NB4 (cell line): ENCODE data around the gene FZD7.

ENCODE experiments used
- MYC ChIP-seq: IDR thresholded peaks from 2 replicates; pipeline ENCODE4 v1.6.1; 2011; ENCODE audit warnings: low read depth, low read length
- POLR2A ChIP-seq: IDR thresholded peaks from 2 replicates; pipeline ENCODE4 v1.6.1; 2011; ENCODE audit warnings: mild to moderate bottlenecking; ENCODE audit not compliant: insufficient read length; ENCODE audit errors: extremely low read depth
- TF ChIP-seq, protein P1 (sequence below): IDR thresholded peaks from one replicate; pipeline ENCODE4 v1.5.1; 2012; ENCODE audit warnings: low read depth, low read length

DNA sequence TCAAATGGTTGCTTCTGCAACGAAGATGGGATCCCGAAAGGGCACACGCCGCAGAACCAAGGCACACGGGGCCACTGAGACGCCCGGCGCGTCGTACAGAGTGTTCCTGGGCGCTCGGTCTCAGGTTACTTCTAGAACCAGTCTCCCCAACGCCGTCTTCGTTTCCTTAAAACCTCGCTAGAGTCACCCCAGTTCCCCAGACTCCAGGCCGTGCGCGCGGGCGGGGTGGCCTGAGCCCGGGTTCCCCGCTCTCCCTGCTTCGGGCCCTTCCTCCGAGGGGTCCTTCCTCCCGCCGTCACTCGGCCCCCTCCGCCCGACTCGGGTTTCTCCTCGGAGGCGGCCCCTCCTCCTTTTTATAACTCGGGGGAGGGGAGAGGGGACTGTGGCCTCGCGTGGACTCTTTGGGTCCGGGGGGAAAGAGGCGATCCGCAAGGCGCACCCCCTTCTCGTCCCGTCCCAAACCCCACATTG is 774 bp upstream of the FZD7 start:
- TF ChIP-seq, protein P1, sequence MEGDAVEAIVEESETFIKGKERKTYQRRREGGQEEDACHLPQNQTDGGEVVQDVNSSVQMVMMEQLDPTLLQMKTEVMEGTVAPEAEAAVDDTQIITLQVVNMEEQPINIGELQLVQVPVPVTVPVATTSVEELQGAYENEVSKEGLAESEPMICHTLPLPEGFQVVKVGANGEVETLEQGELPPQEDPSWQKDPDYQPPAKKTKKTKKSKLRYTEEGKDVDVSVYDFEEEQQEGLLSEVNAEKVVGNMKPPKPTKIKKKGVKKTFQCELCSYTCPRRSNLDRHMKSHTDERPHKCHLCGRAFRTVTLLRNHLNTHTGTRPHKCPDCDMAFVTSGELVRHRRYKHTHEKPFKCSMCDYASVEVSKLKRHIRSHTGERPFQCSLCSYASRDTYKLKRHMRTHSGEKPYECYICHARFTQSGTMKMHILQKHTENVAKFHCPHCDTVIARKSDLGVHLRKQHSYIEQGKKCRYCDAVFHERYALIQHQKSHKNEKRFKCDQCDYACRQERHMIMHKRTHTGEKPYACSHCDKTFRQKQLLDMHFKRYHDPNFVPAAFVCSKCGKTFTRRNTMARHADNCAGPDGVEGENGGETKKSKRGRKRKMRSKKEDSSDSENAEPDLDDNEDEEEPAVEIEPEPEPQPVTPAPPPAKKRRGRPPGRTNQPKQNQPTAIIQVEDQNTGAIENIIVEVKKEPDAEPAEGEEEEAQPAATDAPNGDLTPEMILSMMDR = no peak
- TF ChIP-seq POLR2A (peak; percentile 26), MYC (peak; percentile 27; the same call in 1 of the 2 replicates)
